Activated CD4-positive, alpha-beta T cell treated with anti-CD3 and anti-CD28 coated beads, Interleukin-2, Interleukin-4, amounts not matched to agents 100 ng/mL and 50 ng/mL, durations not matched to agents 16 hours and 8 hours (primary cell): Measurements from ENCODE around the gene GNE.
"Not testable (repeated sequence)": the region's sequence is repeated elsewhere in the genome, so short reads cannot be mapped to it uniquely, and the experiment has no call there.

ENCODE experiments used
- DNase-seq: peaks from one replicate; pipeline ENCODE4 v3.0.0-alpha.2; 2020; ENCODE audit warnings: low spot score

Gene GNE

GRCh38 chr9:36207546-36208012 lies 50.7 kb downstream of the GNE start:
- peak; percentile 35 for DNase-seq

DNA sequence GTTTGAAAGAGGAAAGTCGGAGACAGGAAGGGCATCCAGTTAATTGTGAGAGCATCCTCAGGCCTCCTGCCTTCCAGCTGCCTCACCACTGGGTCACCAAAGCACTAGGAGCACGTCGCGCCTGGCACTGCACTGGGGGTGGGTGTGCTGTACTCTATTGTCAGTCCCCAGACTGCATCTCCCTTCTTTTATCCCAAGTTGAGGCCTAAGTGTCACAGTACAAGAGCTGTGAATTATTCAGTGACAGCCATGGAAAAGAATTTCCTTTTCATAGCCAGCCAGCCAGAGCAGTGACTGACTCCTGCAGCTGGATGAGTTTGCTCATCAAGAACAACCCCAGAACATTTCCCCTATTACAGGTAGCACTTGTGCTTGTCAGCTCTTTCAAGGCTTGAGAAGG lies 51.2 kb downstream of the GNE start:
- DNase-seq: no peak

DNA sequence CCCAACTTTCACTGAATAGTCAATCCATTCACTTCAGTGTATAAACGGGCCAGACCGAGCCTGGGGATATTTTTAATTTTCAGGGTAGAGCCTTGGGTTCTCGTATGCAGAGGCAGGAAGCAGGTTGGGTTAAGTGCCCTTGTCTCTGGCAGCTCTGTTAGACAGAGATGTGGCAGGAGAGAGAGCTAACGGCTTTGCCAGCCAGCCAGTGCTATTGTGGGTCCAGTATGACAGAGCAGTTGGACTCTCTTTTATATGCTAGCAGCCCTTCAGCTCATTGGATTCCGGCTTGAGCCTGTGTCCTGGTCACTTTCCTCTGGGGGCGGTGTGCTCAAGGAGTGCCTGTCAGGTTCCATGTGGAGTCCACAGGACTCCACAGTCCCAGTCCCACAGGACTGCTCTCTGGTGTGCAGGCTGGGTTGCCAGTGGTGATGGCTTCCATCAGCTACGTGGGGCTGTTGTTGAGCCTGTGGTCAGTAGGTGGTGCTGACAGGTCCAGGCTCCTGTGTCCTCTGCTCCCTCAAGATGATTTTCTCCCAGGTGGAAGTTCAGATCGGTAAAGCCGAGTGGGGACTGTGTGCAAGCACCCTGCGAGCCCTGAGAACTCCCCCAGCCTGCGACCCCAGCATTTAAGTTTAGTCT lies 53.2 kb downstream of the GNE start:
- DNase-seq: no peak

GRCh38 chr9:36194326-36195000 lies 63.8 kb downstream of the GNE start:
- DNase-seq: no peak

GRCh38 chr9:36193023-36193422 lies 65.2 kb downstream of the GNE start:
- no peak for DNase-seq

- no peak for DNase-seq
Observed at GRCh38 chr9:36192196-36192595, 66.1 kb downstream of the GNE start.

- no peak for DNase-seq
Observed at GRCh38 chr9:36191686-36192085, 66.6 kb downstream of the GNE start.

- peak; percentile 41 for DNase-seq
Observed at GRCh38 chr9:36191290-36191645, 67.0 kb downstream of the GNE start.

DNA sequence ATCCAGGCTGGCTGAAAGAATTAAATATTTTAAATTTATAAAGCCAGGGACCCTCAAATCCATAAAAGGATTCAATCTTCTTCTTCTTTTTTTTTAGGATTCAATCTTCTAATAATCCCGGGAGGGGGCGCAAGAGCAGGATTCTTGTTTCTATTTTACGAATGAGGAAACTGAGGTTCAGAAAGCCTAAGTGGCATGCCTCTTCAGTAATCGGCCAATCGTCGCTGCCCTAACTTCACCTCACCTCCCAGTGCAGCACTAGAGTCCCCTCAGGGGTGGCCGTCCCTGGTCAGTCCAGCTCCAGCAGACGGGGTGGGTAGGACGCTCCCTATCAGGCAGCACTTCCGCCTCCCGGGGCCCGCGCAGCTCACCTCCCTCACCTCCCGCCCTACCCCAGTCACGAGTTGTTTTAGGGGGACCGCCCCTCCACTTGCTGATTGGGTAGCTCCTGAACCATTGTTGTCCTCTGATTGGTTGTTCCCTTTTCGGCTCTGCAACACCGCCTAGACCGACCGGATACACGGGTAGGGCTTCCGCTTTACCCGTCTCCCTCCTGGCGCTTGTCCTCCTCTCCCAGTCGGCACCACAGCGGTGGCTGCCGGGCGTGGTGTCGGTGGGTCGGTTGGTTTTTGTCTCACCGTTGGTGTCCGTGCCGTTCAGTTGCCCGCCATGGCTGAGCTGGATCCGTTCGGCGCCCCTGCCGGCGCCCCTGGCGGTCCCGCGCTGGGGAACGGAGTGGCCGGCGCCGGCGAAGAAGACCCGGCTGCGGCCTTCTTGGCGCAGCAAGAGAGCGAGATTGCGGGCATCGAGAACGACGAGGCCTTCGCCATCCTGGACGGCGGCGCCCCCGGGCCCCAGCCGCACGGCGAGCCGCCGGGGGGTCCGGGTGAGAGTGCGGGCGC lies 67.6 kb downstream of the GNE start, which contains the start of gene CLTA:
CLTA (plus strand) TSS at position 534 of the 902 bp plus-strand sequence; CDS start at position 670, 136 bp downstream.
- DNase-seq: peak; percentile 99

DNA sequence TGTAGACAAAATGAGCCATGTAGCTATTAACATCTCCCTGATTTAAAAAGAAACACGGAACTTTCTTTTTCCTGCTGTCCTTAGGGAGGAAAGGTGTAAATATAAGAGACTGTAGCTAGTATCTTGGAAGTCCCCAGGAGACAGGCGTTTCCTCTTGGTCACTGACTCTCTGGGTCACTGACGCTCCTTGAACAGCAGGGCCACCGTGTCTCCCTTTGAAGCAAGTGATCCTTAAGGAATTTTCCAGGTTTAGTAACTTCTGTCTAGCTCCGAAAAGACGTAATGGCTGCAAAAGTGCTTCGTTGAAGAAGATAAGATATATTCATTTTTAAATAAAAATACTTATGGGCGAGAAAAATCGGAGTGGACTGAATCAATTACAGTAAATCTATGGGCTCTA lies 68.3 kb downstream of the GNE start:
- no peak for DNase-seq

GRCh38 chr9:36188212-36188611 lies 70.0 kb downstream of the GNE start:
- no peak for DNase-seq

DNA sequence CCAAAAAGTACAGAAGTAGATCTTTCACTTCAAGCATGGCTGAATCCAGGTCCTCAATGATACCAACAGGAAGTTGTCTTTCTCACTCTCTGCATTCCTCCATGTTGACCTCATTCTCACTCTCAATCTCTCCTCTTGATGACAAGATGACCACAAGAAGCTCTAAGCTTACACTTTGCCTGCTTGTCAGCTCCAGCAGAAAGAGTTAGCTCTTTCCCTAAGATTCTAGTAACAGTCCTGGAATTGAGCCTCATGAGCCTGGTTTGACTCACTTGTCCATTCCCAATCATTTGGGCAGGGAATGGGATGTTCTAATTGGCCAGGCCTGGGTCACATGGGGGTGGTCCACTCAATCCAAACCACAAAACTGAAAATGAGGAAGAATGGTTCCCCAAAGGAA lies 70.8 kb downstream of the GNE start:
- DNase-seq: no peak

GRCh38 chr9:36180243-36180642 lies 78.0 kb downstream of the GNE start:
- not testable (repeated sequence) for DNase-seq

- DNase-seq: no peak
Observed at GRCh38 chr9:36177571-36177970, 80.7 kb downstream of the GNE start.

DNA sequence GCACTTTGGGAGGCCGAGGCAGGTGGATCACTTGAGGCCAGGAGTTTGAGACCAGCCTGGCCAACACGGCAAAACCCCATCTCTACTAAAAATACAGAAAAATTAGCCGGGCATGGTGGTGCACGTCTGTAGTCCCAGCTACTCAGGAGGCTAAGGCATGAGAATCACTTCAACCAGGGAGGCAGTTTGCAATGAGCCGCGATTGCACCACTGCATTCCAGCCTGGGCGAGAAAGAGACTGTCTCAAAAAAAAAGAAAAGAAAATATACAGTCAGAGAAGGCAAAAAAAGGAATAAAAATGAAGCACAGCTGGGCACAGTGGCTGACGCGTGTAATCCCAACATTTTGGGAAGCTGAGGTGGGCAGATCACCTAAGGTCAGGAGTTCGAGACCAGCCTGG lies 81.8 kb downstream of the GNE start:
- DNase-seq: not testable (repeated sequence)

- DNase-seq: not testable (repeated sequence)
Observed at GRCh38 chr9:36175209-36175608, 83.0 kb downstream of the GNE start.

DNA sequence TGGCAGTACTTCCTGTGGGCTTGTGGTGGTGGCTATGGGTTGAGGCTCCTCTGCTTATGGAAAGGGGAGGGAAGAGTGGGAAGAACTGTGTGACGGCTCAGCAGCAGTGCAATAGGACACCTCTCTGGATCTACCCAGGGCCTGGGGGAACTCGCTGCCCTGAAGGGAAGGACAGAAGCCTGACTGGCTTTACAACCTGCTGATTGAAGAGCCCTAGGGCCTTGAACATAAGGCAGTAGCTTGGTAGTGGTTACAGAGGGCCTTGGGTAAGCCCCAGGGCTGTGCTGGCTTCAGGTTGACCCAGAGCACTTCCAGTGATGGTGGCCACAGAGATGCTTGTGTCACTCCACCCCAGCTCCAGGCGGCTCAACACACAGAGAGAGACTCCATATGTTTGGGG lies 83.5 kb downstream of the GNE start:
- DNase-seq: no peak

DNA sequence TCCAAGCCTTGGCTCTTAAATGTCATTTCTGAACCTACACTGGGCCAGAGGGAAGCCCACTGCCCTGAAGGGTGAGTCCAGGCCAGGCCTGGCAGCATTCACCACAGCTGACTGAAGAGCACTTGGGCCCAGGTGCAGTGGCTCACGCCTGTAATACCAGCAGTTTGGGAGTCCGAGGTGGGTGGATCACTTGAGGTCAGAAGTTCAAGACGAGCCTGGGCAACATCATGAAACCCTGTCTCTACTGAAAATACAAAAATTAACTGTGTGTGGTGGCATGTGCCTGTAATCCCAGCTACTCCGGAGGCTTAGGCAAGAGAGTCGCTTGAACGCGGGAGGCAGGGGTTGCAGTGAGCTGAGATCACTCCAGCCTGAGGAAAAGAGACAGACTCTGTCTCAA lies 84.0 kb downstream of the GNE start:
- DNase-seq: no peak

- DNase-seq: no peak
Observed at GRCh38 chr9:36173861-36174260, 84.4 kb downstream of the GNE start.

DNA sequence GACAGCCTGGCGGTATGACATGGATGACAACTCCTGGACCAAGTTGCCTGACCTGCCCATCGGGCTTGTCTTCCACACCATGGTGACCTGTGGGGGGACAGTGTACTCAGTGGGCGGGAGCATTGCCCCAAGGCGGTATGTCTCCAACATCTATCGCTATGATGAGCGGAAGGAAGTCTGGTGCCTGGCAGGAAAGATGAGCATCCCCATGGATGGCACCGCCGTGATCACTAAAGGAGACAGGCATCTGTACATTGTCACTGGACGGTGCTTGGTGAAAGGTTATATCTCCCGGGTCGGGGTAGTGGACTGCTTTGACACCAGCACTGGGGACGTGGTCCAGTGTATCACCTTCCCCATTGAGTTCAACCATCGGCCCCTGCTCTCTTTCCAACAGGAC lies 87.7 kb downstream of the GNE start:
- no peak for DNase-seq

GRCh38 chr9:36169708-36170107 lies 88.5 kb downstream of the GNE start:
- DNase-seq: no peak

DNA sequence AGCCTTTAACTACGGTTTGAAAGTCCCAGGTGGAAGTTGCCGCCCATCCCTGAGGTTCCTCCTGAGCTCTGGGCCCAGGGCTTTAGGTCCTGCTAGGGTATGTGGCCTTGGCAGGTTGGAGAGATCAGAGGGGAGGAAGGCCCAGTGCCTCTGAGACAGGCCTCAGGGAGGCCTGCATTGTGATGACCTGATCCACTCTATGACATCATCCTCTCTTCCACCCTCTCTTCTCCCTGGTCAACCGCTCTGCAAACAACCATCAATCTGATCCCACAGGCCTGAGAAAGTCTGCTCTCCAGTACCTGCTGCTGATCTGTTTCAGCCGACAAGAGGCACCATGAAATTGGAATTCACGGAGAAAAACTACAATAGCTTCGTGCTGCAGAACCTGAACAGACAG lies 89.1 kb downstream of the GNE start, which contains the start of gene CCIN:
CCIN (plus strand) TSS at position 223 of the 400 bp plus-strand sequence; CDS start at position 338, 115 bp downstream.
- DNase-seq: no peak
